Lower leg skin (tissue), 3 donors: ENCODE data around the gene DMBT1.

ENCODE experiments used
- POLR2A ChIP-seq, 2 donors: fragments of 450-650 bp; IDR thresholded peaks; one replicate each; pipeline ENCODE4 v1.6.1; 2016 to 2017; ENCODE audit warnings: antibody characterized with exemption in 2 of 2, mild to moderate bottlenecking in 1 of 2, moderate library complexity in 1 of 2
- TF ChIP-seq, protein P1 (sequence below), 3 donors: fragments of 450-650 bp; IDR thresholded peaks; one replicate each; pipeline ENCODE4 v1.5.1; 2016; ENCODE audit warnings: antibody characterized with exemption in 3 of 3, mild to moderate bottlenecking in 3 of 3, moderate library complexity in 2 of 3

DNA sequence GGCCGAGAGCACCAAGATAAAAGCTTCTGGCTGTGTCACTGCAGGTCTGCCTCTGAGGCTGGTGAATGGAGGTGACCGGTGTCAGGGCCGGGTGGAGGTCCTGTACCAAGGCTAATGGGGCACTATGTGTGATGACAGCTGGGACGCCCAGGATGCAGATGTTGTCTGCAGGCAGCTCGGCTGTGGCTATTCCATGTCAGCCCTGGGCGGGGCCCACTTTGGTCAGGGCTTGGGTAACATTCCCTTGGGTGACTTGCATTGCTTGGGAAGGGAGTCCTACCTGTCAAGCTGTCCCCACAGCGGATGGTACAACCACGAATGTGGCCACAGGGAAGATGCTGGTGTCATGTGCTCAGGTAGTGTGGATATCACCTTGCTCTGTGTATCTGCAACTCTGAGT lies 8.0 kb downstream of the DMBT1 start:
- TF ChIP-seq, protein P1, sequence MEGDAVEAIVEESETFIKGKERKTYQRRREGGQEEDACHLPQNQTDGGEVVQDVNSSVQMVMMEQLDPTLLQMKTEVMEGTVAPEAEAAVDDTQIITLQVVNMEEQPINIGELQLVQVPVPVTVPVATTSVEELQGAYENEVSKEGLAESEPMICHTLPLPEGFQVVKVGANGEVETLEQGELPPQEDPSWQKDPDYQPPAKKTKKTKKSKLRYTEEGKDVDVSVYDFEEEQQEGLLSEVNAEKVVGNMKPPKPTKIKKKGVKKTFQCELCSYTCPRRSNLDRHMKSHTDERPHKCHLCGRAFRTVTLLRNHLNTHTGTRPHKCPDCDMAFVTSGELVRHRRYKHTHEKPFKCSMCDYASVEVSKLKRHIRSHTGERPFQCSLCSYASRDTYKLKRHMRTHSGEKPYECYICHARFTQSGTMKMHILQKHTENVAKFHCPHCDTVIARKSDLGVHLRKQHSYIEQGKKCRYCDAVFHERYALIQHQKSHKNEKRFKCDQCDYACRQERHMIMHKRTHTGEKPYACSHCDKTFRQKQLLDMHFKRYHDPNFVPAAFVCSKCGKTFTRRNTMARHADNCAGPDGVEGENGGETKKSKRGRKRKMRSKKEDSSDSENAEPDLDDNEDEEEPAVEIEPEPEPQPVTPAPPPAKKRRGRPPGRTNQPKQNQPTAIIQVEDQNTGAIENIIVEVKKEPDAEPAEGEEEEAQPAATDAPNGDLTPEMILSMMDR (IDR thresholded peaks at IDR 0.05): no peak
- TF ChIP-seq POLR2A (IDR thresholded peaks at IDR 0.05): no peak
